Body of pancreas (tissue), 4 donors: ENCODE results near the gene PAPPA.

Experiments used
- CTCF ChIP-seq, 7 experiments: fragments of 450-650 bp in 4 of 7; fragments of 200-600 bp in 3 of 7; sonication (generic) in 3 of 7; IDR thresholded peaks; one replicate each; pipeline ENCODE4 v1.5.1; 2016 to 2019; ENCODE audit warnings: antibody characterized with exemption in 7 of 7
- POLR2A ChIP-seq, 3 donors: fragments of 450-650 bp; IDR thresholded peaks; one replicate each; pipeline ENCODE4 v1.6.1; 2016; ENCODE audit warnings: antibody characterized with exemption in 3 of 3, mild to moderate bottlenecking in 2 of 3

- no peak for TF ChIP-seq CTCF (IDR thresholded peaks at IDR 0.05)
- no peak for TF ChIP-seq POLR2A (IDR thresholded peaks at IDR 0.05)
Observed at GRCh38 chr9:116279230-116279629, 125.6 kb downstream of the PAPPA start.
